Measurements from ENCODE around the gene ROM1.
A peak's percentile ranks its signal among the peaks of the same experiment; 100 is the strongest.

DNA sequence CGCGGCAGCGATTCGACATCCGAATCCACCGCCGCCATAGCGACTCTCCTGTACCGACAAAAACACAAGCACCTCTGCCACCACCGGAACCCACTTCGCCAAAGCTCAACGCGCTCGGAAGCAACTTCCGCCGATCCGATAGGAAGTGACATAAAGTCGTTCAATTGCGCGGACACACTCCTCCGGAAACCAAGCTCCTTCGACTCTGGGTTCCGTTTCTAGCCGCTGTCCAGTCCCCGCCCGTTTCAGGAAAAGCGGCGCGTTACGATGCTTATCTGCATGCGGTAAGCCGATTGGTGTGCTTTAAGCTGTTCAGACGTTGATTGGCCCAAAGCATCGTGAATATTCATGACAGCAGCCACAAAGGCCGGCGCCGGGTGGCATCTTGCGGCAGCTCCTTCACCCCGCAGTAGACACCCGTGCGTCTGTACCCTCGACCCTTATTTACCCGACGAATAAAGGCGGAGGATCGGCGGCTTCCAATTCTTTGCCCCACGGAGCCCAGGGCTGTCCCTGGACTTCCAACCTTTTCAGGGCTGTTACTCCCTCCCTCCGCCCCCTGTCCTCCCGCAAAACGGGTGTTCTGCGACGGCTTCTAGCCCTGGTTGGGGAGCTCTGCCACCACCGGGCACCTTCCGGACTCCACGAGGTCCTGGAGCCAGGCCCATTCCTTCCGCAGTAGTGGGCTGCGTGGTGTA is 21.5 kb upstream of the ROM1 start, which contains the start of gene TUT1:
- TF ChIP-seq FOXA1 (IDR thresholded peaks at IDR 0.05) (no peak), ELF4 (IDR thresholded peaks at IDR 0.05) (peak; percentile 77)
